GM12891 (cell line): ENCODE measurements around the gene SYCP2.

Experiments used
- PAX5 ChIP-seq: IDR thresholded peaks from 2 replicates; pipeline ENCODE4 v1.6.1; 2011; ENCODE audit warnings: low read length, moderate library complexity, mild to moderate bottlenecking; ENCODE audit not compliant: insufficient read depth, severe bottlenecking
- POLR2A ChIP-seq: IDR thresholded peaks from 2 replicates; pipeline ENCODE4 v1.6.1; 2011; ENCODE audit warnings: low read depth, low read length, control low read depth
- POLR2AphosphoS5 ChIP-seq: IDR thresholded peaks from 2 replicates; pipeline ENCODE4 v1.6.1; 2011; ENCODE audit warnings: low read depth, low read length, control low read depth
- POU2F2 ChIP-seq: IDR thresholded peaks from 2 replicates; pipeline ENCODE4 v1.6.1; 2011; ENCODE audit warnings: low read depth, mild to moderate bottlenecking, control low read depth, low read length, moderate library complexity
- SPI1 ChIP-seq: IDR thresholded peaks from 2 replicates; pipeline ENCODE4 v1.6.1; 2011; ENCODE audit warnings: low read depth, low read length, control low read depth
- TAF1 ChIP-seq: IDR thresholded peaks from 2 replicates; pipeline ENCODE4 v1.6.1; 2011; ENCODE audit warnings: low read depth, low read length, control low read depth

DNA sequence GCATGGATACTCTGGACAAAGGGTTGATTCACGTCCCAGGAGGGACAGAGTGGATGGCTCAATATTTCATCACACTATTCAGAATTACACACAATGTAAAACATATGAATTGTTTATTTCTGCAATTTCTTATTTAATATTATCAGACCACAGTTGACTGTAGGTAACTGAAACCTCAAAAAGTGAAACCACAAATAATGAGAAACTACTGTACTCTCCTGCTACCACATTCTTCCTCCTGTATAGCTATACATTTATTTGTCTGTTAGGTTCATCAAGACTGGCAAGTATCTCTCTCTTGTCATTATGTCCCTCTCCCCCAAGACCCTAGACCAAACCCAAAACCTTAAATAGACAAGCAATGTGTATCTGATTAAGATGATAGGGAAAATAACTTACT is 60.0 kb downstream of the SYCP2 start:
- no peak for TF ChIP-seq POLR2A
- no peak for TF ChIP-seq TAF1
- TF ChIP-seq POLR2AphosphoS5, result no peak
- TF ChIP-seq SPI1, result no peak
- no peak for TF ChIP-seq POU2F2
- no peak for TF ChIP-seq PAX5
